ENCODE results near the gene SLC44A5. TPM values are rescaled to one million over a fixed set of nuclear protein-coding genes. Genes with fewer than 3 reads are reported as not detected.

Gene SLC44A5
- total and polyA plus RNA-seq, 2 experiments from 2014 or later = 3.3 to 11.7 TPM

DNA sequence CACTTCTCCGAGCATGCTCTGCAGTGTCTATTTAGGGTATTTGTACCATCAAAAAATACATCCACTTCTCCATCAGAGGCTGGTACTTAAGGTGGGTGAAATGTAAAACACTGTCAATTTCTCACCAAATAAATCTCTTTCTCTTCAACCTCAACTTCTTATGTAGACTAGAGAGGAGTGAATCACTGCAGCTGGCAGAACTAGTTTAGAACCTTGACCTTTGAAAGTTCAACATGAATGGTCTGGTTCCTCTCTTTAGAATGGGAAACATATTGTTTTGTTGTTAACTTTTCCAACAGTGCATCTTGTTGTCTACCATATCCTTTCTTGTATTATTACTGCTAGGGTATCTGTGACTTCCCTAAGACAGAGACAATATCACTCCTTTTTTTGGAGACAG, 20.1 kb upstream of the SLC44A5 start (continued):
- TF ChIP-seq, protein P1, sequence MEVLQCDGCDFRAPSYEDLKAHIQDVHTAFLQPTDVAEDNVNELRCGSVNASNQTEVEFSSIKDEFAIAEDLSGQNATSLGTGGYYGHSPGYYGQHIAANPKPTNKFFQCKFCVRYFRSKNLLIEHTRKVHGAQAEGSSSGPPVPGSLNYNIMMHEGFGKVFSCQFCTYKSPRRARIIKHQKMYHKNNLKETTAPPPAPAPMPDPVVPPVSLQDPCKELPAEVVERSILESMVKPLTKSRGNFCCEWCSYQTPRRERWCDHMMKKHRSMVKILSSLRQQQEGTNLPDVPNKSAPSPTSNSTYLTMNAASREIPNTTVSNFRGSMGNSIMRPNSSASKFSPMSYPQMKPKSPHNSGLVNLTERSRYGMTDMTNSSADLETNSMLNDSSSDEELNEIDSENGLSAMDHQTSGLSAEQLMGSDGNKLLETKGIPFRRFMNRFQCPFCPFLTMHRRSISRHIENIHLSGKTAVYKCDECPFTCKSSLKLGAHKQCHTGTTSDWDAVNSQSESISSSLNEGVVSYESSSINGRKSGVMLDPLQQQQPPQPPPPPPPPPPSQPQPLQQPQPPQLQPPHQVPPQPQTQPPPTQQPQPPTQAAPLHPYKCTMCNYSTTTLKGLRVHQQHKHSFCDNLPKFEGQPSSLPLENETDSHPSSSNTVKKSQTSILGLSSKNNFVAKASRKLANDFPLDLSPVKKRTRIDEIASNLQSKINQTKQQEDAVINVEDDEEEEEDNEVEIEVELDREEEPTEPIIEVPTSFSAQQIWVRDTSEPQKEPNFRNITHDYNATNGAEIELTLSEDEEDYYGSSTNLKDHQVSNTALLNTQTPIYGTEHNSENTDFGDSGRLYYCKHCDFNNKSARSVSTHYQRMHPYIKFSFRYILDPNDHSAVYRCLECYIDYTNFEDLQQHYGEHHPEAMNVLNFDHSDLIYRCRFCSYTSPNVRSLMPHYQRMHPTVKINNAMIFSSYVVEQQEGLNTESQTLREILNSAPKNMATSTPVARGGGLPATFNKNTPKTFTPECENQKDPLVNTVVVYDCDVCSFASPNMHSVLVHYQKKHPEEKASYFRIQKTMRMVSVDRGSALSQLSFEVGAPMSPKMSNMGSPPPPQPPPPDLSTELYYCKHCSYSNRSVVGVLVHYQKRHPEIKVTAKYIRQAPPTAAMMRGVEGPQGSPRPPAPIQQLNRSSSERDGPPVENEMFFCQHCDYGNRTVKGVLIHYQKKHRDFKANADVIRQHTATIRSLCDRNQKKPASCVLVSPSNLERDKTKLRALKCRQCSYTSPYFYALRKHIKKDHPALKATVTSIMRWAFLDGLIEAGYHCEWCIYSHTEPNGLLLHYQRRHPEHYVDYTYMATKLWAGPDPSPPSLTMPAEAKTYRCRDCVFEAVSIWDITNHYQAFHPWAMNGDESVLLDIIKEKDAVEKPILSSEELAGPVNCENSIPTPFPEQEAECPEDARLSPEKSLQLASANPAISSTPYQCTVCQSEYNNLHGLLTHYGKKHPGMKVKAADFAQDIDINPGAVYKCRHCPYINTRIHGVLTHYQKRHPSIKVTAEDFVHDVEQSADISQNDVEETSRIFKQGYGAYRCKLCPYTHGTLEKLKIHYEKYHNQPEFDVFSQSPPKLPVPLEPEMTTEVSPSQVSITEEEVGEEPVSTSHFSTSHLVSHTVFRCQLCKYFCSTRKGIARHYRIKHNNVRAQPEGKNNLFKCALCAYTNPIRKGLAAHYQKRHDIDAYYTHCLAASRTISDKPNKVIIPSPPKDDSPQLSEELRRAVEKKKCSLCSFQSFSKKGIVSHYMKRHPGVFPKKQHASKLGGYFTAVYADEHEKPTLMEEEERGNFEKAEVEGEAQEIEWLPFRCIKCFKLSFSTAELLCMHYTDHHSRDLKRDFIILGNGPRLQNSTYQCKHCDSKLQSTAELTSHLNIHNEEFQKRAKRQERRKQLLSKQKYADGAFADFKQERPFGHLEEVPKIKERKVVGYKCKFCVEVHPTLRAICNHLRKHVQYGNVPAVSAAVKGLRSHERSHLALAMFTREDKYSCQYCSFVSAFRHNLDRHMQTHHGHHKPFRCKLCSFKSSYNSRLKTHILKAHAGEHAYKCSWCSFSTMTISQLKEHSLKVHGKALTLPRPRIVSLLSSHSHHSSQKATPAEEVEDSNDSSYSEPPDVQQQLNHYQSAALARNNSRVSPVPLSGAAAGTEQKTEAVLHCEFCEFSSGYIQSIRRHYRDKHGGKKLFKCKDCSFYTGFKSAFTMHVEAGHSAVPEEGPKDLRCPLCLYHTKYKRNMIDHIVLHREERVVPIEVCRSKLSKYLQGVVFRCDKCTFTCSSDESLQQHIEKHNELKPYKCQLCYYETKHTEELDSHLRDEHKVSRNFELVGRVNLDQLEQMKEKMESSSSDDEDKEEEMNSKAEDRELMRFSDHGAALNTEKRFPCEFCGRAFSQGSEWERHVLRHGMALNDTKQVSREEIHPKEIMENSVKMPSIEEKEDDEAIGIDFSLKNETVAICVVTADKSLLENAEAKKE (CRISPR knock-in tag; IDR thresholded peaks at IDR 0.05) = no peak
- TF ChIP-seq ETS1 (IDR thresholded peaks at IDR 0.05) (no peak), EZH2 (IDR thresholded peaks at IDR 0.05; ENCODE audit: low read depth, unreplicated experiment) (no peak), STAT1 (IDR thresholded peaks at IDR 0.05; ENCODE audit: unreplicated experiment) (no peak), POLR2AphosphoS5 (IDR thresholded peaks at IDR 0.05; ENCODE audit: low read depth) (no peak), CREB1 (CRISPR knock-in tag; IDR thresholded peaks at IDR 0.05; ENCODE audit: low read depth) (no peak)

DNA sequence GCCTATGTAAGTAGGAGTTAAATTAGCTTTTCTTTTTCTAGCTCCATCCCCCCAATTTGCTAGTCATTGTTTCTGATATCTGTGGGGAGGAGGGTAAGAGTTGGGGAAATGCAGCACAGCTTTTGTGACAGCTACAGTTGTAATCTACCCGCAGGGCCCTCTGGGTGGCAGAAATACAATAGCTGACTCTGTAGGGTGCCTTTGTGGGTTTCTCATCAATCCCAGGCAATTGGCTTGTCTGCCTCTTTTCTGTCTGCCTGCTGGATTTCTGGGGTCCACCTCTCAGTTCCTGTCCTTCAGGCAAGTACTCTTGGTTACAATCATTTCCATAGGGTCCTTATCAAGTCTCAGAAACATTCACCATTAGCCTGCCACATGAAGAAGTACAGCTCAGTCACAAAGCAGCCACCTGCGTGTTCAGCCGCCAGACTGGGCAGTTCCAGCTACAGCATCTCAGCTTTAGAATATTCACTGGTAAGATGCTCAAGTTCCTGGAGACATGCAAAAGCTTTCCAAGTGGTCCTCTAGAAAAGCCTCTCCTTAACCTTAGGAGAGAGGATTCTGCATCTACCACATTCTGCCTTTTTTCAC, 19.2 kb upstream of the SLC44A5 start:
- no peak overlapping the region for H3K4me3 Mint-ChIP-seq
- ATAC-seq (peak; percentile 96), DNase-seq (ENCODE audit: low spot score) (peak; percentile 60)
- H3K27me3 Mint-ChIP-seq (ENCODE audit: insufficient read depth, low read depth, poor library complexity) = peaks cover 5% of the 10 kb centered on the region
- no peak overlapping the region for H3K4me3 ChIP-seq
- H2AFZ ChIP-seq = no peak overlapping the region
- no peaks in the 10 kb centered on the region for H3K79me2 ChIP-seq (replicated peaks; ENCODE audit: insufficient read depth)
- peaks cover 21% of the 10 kb centered on the region for H3K4me1 Mint-ChIP-seq
- no peak overlapping the region; the same call in 1 of the 2 replicates for H3K27ac Mint-ChIP-seq
- H3F3A ChIP-seq (replicated peaks; ENCODE audit: low read depth) = no peaks in the 10 kb centered on the region
- H3K36me3 Mint-ChIP-seq (ENCODE audit: low read depth) = no peaks in the 10 kb centered on the region
- H3K4me1 ChIP-seq (ENCODE audit: insufficient read depth) = peaks cover 22% of the 10 kb centered on the region
- TF ChIP-seq, protein P2, sequence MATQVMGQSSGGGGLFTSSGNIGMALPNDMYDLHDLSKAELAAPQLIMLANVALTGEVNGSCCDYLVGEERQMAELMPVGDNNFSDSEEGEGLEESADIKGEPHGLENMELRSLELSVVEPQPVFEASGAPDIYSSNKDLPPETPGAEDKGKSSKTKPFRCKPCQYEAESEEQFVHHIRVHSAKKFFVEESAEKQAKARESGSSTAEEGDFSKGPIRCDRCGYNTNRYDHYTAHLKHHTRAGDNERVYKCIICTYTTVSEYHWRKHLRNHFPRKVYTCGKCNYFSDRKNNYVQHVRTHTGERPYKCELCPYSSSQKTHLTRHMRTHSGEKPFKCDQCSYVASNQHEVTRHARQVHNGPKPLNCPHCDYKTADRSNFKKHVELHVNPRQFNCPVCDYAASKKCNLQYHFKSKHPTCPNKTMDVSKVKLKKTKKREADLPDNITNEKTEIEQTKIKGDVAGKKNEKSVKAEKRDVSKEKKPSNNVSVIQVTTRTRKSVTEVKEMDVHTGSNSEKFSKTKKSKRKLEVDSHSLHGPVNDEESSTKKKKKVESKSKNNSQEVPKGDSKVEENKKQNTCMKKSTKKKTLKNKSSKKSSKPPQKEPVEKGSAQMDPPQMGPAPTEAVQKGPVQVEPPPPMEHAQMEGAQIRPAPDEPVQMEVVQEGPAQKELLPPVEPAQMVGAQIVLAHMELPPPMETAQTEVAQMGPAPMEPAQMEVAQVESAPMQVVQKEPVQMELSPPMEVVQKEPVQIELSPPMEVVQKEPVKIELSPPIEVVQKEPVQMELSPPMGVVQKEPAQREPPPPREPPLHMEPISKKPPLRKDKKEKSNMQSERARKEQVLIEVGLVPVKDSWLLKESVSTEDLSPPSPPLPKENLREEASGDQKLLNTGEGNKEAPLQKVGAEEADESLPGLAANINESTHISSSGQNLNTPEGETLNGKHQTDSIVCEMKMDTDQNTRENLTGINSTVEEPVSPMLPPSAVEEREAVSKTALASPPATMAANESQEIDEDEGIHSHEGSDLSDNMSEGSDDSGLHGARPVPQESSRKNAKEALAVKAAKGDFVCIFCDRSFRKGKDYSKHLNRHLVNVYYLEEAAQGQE (IDR thresholded peaks at IDR 0.05; ENCODE audit: unreplicated experiment) = no peak
- TF ChIP-seq, protein P3, sequence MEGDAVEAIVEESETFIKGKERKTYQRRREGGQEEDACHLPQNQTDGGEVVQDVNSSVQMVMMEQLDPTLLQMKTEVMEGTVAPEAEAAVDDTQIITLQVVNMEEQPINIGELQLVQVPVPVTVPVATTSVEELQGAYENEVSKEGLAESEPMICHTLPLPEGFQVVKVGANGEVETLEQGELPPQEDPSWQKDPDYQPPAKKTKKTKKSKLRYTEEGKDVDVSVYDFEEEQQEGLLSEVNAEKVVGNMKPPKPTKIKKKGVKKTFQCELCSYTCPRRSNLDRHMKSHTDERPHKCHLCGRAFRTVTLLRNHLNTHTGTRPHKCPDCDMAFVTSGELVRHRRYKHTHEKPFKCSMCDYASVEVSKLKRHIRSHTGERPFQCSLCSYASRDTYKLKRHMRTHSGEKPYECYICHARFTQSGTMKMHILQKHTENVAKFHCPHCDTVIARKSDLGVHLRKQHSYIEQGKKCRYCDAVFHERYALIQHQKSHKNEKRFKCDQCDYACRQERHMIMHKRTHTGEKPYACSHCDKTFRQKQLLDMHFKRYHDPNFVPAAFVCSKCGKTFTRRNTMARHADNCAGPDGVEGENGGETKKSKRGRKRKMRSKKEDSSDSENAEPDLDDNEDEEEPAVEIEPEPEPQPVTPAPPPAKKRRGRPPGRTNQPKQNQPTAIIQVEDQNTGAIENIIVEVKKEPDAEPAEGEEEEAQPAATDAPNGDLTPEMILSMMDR (conservative IDR thresholded peaks at IDR 0.05; ENCODE audit: low read depth in 2 of 2) = 0 out of 4 replicates have a peak, but pooled peaks of 1 of the 2 experiments have one; percentile 1
- peak overlapping the region; percentile 68 for H3K4me2 ChIP-seq
- H3K27me3 ChIP-seq (ENCODE audit: insufficient read depth) = no peaks in the 10 kb centered on the region
- H3K27ac ChIP-seq (ENCODE audit: low read depth) = no peak overlapping the region
- no peaks in the 10 kb centered on the region for H3K36me3 ChIP-seq (ENCODE audit: insufficient read depth)
- no peaks in the 10 kb centered on the region for H3K9me2 ChIP-seq (ENCODE audit: insufficient read depth)
- H4K20me1 ChIP-seq (replicated peaks; ENCODE audit: insufficient read depth) = no peaks in the 10 kb centered on the region
- H3K9me3 Mint-ChIP-seq = no peaks in the 10 kb centered on the region
